Measurements from ENCODE around the gene ANXA1. TPM values are rescaled to one million over a fixed set of nuclear protein-coding genes. Genes with fewer than 3 reads are reported as not detected.
"Not testable (repeated sequence)": the region's sequence is repeated elsewhere in the genome, so short reads cannot be mapped to it uniquely, and the experiment has no call there.

The ANXA1 gene
- total RNA-seq, result 3.7 TPM

GRCh38 chr9:73151653-73152542 lies at the start of gene ANXA1:
TSS of gene ANXA1 (plus strand) at chr9:73151865. CDS start at chr9:73158536, 6,671 bp downstream.
- DNase-seq (ENCODE audit: low spot score), result no peak
- peak; percentile 43 for ATAC-seq

GRCh38 chr9:73104342-73104741 lies 47.3 kb upstream of the ANXA1 start:
- ATAC-seq (no peak), DNase-seq (ENCODE audit: low spot score) (no peak)

GRCh38 chr9:73104921-73105320 lies 46.7 kb upstream of the ANXA1 start:
- ATAC-seq (no peak), DNase-seq (ENCODE audit: low spot score) (no peak)

GRCh38 chr9:73107489-73108069 lies 44.1 kb upstream of the ANXA1 start:
- peak; percentile 82 for ATAC-seq
- not testable (repeated sequence) for DNase-seq (ENCODE audit: low spot score)

GRCh38 chr9:73114058-73114457 lies 37.6 kb upstream of the ANXA1 start:
- DNase-seq (ENCODE audit: low spot score) (no peak), ATAC-seq (no peak)

- ATAC-seq (no peak), DNase-seq (ENCODE audit: low spot score) (no peak)
These were observed 36.7 kb upstream of the ANXA1 start for GRCh38 chr9:73114958-73115357.

- DNase-seq (ENCODE audit: low spot score), result no peak
- no peak for ATAC-seq
These were observed 35.6 kb upstream of the ANXA1 start for GRCh38 chr9:73116031-73116430.

GRCh38 chr9:73116880-73117279 lies 34.8 kb upstream of the ANXA1 start:
- ATAC-seq (no peak), DNase-seq (ENCODE audit: low spot score) (no peak)

- no peak for DNase-seq (ENCODE audit: low spot score)
- no peak for ATAC-seq
These were observed 33.4 kb upstream of the ANXA1 start for GRCh38 chr9:73118286-73118685.

- no peak for ATAC-seq
- no peak for DNase-seq (ENCODE audit: low spot score)
These were observed 32.6 kb upstream of the ANXA1 start for GRCh38 chr9:73118898-73119554.

- DNase-seq (ENCODE audit: low spot score) (no peak), ATAC-seq (no peak)
These were observed 30.2 kb upstream of the ANXA1 start for GRCh38 chr9:73121375-73121935.

GRCh38 chr9:73125651-73126050 lies 26.0 kb upstream of the ANXA1 start:
- no peak for DNase-seq (ENCODE audit: low spot score)
- ATAC-seq, result no peak

GRCh38 chr9:73129941-73130685 lies 21.6 kb upstream of the ANXA1 start:
- DNase-seq (ENCODE audit: low spot score) (no peak), ATAC-seq (no peak)

- DNase-seq (ENCODE audit: low spot score), result no peak
- ATAC-seq, result no peak
These were observed 20.2 kb upstream of the ANXA1 start for GRCh38 chr9:73131461-73131860.

- peak; percentile 74 for ATAC-seq
- DNase-seq (ENCODE audit: low spot score), result peak; percentile 57
These were observed 19.5 kb upstream of the ANXA1 start for GRCh38 chr9:73132034-73132776.

- ATAC-seq, result no peak
These were observed 18.5 kb upstream of the ANXA1 start for GRCh38 chr9:73133022-73133651.

GRCh38 chr9:73133921-73134407 lies 17.7 kb upstream of the ANXA1 start:
- DNase-seq (ENCODE audit: low spot score) (no peak), ATAC-seq (no peak)

More at GRCh38 chr9:73133022-73133651, 18.5 kb upstream of the ANXA1 start:
- no peak for DNase-seq (ENCODE audit: low spot score)

GRCh38 chr9:73135394-73135793 lies 16.3 kb upstream of the ANXA1 start:
- DNase-seq (ENCODE audit: low spot score), result no peak
- ATAC-seq, result no peak

- ATAC-seq (peak; percentile 34), DNase-seq (ENCODE audit: low spot score) (no peak)
These were observed 14.3 kb upstream of the ANXA1 start for GRCh38 chr9:73137286-73137899.
